Activated CD8-positive, alpha-beta memory T cell treated with anti-CD3 and anti-CD28 coated beads, Interleukin-2, amount 50 U/mL, for 24 hours (primary cell): ENCODE data around the gene EVC.

ENCODE experiments used
- DNase-seq: peaks from one replicate; pipeline ENCODE4 v3.0.0-alpha.2; 2020; ENCODE audit errors: extremely low read depth

Gene EVC

GRCh38 chr4:5730993-5731990 is 20.3 kb downstream of the EVC start:
- no peak for DNase-seq

DNA sequence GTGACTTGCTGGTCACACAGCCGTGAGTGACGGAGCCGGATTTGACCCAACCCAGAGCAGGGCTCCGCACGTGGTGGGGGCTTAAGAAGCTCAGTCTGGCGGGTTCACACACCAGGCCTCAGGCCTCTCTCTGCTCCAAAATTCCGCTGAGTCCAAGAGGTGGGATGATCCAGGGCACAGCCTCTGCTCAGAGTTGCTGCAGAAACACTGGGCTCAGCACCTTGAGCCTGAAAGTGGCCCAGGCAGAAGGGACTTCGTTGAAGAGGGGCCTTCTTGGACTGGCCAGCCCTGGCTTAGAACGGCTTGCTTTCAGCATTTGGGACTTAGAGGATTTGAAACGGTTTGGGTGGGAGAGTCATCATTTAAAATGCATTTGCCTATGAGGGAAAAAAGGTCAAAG is 21.2 kb downstream of the EVC start:
- DNase-seq, result no peak

GRCh38 chr4:5734853-5735252 is 23.9 kb downstream of the EVC start:
- no peak for DNase-seq

GRCh38 chr4:5735463-5735862 is 24.5 kb downstream of the EVC start:
- DNase-seq, result no peak

- no peak for DNase-seq
These were observed 27.1 kb downstream of the EVC start for GRCh38 chr4:5738061-5738460.

DNA sequence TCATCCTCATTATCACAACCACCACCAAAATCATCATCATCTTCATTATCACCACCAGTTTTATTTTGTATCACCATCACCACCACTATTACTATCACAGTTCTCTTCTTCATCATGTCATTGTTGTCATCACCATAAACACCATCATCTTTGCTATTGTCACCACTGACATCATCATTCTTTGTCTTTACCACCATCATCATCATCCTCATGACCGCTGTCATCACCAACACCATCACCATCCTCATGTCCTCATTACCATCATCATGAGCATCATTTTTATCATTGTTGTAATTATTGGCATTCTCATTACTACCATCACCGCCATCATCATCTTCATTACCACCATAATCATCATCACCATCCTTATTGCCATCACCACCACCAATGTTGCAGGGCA is 31.4 kb downstream of the EVC start:
- DNase-seq, result no peak

GRCh38 chr4:5742968-5743367 is 32.0 kb downstream of the EVC start:
- DNase-seq, result no peak

GRCh38 chr4:5746250-5746649 is 35.2 kb downstream of the EVC start:
- no peak for DNase-seq

GRCh38 chr4:5746829-5747737 is 36.1 kb downstream of the EVC start:
- DNase-seq, result no peak

- DNase-seq, result no peak
These were observed 36.9 kb downstream of the EVC start for GRCh38 chr4:5747738-5748375.

DNA sequence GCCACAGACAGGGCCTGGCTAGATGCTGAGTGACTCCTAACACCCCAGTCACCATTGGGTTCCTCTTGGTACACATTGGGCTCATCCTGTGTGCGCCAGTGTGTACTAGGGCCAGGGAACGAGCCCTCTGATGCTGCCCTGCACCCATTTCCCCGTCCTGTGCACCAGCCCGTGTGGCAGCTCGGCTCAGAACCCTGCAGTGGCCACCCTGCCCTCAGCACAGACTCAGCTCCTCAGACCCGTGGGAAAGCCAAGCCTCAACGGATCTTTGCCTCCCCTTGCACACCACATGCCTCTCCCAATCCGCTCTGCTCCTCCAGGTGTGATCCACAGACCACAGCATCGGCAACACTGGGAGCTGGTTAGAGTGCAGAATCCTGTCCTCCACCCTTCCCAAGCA is 38.6 kb downstream of the EVC start:
- DNase-seq, result no peak

- no peak for DNase-seq
These were observed 39.3 kb downstream of the EVC start for GRCh38 chr4:5750052-5750945.

GRCh38 chr4:5750946-5751665 is 40.1 kb downstream of the EVC start:
- no peak for DNase-seq

GRCh38 chr4:5751666-5752375 is 40.8 kb downstream of the EVC start:
- DNase-seq, result no peak

DNA sequence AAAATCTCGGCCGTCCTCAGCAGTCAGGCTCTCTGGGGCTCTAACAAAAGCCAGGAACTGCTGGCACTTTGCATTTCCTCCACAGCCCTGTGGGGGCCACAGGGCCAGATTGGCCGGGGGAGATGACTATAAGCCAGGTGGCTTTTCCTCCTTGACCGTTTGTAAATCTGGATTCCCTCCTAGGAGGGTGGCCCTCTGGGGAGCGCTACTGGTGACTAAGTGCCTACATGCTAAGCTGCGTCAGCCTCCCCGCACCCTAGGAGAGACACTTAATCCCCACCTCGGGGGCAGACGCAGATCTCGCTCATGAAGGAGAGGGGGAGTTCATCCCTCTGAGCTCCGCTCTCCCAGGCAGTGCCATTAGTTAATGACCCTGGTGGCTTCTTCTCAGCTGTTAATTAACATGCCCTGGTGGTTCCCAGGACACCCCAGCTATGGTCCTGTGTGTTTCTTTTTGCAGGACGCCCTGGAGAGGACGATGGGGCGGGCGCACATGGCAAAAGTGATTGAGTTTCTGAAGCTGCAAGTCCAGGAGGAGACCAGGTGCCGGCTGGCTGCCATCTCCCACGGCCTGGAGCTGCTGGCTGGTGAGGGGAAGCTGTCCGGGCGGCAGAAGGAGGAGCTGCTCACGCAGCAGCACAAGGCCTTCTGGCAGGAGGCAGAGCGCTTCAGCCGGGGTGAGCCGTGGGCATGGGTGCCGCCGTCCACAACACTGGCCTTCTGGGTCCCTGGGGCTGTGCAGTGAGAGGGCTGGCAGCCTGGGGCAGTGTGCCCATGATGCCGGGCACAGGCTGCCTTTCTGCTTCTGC is 41.6 kb downstream of the EVC start:
- DNase-seq, result no peak

- DNase-seq, result no peak
These were observed 42.4 kb downstream of the EVC start for GRCh38 chr4:5753366-5753765.

- no peak for DNase-seq
These were observed 42.9 kb downstream of the EVC start for GRCh38 chr4:5753766-5754528.

GRCh38 chr4:5754529-5754881 is 43.5 kb downstream of the EVC start:
- no peak for DNase-seq
